Tongue (tissue), 2 donors: ENCODE data around the gene PLCH1. TPM values are rescaled to one million over a fixed set of nuclear protein-coding genes. Genes with fewer than 3 reads are reported as not detected.

Source experiments
- DNase-seq: peaks from one replicate; pipeline ENCODE4 v3.0.0-alpha.2; 2015
- total RNA-seq: library from RNA; depleted of rRNA; stranded (reverse); fragments of >200 nt; gene quantifications from one replicate; pipeline ENCODE4 v1.2.3, GENCODE V29; 2014

PLCH1 gene
- total RNA-seq, 1 donor from 2014 or later, result 3.1 TPM

- DNase-seq, result no peak
These were observed 282.2 kb downstream of the PLCH1 start for GRCh38 chr3:155462672-155463071.

- no peak for DNase-seq
These were observed 287.3 kb downstream of the PLCH1 start for GRCh38 chr3:155457591-155457990.

DNA sequence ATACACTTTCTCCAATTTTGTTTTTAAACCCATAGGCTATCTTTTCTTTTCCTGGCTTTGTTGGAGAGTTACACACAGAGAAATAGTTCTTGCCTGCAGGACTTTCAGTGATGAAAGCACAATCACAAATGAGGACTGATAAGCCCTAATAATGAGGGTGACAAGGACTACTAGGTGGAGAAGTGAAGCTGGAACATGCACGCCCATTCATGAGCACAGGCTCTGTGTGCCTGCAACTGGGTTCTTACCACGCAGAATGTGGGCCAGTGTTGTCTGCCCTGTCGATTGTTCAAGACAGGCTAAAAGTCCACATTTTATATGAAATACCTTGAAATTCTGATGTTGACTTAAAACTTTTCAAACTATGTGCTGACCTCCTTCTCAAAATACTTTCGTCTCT lies 289.1 kb downstream of the PLCH1 start:
- no peak for DNase-seq

GRCh38 chr3:155453512-155453911 lies 291.4 kb downstream of the PLCH1 start:
- DNase-seq, result no peak

GRCh38 chr3:155449613-155450267 lies 295.1 kb downstream of the PLCH1 start:
- peak; percentile 25 for DNase-seq

GRCh38 chr3:155448531-155448930 lies 296.3 kb downstream of the PLCH1 start:
- no peak for DNase-seq

GRCh38 chr3:155446366-155446765 lies 298.5 kb downstream of the PLCH1 start:
- DNase-seq, result no peak

DNA sequence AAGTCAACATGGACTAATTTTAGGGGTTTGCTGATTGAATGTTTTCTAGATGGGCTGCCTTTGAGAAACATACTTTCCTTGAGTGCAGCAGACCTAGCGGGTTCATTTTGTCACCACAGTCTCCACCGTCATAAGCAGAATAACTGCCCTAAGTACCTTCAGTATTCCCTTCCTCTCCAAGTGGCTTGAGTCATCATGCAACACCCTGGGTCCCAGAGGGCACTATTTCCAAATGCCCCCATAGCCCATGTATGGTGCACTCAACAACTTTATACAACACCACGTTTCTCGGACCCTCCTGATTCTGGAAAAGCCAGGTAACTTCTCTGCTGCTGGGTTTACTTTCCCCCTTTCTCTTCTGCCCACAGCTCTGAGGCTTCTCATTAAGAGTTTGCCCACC lies 300.1 kb downstream of the PLCH1 start:
- no peak for DNase-seq

- DNase-seq, result no peak
These were observed 301.1 kb downstream of the PLCH1 start for GRCh38 chr3:155443815-155444214.

- no peak for DNase-seq
These were observed 302.8 kb downstream of the PLCH1 start for GRCh38 chr3:155442072-155442471.

DNA sequence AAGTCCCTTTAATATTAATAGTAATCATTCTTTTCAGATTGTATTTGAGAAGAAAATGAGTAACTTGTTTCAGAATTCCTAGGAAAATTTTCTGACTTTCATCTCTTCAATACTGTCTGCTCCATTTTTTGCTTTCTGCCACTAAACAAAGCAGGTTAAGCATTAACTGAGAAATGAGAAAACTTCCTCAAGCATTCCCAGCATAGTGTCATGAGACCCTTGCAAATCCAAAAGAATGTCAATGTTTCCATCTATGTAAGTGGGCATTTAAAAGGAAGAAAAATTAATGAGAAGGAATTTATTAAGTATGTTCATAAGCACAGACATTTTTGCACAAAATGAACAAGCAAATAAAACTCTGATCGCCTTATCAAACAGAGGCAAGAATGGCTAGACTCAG lies 303.4 kb downstream of the PLCH1 start:
- DNase-seq, result no peak

GRCh38 chr3:155441026-155441425 lies 303.8 kb downstream of the PLCH1 start:
- DNase-seq, result no peak

DNA sequence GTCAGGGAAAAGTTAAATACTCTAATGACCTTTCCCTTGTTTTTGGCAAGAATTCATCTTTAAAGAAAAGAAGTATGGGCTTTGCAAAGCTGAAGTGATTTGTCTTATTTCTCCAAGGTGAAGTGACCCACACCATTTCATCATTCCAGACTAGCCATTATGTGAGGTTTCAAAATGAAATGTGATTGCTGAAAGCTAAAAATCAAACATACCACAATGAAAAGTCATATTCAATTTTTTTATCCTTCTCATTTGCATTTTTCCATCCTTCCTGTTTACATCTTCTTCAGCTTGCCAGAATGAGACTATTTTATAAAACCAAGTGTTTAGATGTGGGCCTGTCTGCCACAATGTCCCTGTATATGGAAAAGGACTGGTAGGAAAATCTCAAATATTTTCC lies 309.1 kb downstream of the PLCH1 start:
- DNase-seq, result no peak

DNA sequence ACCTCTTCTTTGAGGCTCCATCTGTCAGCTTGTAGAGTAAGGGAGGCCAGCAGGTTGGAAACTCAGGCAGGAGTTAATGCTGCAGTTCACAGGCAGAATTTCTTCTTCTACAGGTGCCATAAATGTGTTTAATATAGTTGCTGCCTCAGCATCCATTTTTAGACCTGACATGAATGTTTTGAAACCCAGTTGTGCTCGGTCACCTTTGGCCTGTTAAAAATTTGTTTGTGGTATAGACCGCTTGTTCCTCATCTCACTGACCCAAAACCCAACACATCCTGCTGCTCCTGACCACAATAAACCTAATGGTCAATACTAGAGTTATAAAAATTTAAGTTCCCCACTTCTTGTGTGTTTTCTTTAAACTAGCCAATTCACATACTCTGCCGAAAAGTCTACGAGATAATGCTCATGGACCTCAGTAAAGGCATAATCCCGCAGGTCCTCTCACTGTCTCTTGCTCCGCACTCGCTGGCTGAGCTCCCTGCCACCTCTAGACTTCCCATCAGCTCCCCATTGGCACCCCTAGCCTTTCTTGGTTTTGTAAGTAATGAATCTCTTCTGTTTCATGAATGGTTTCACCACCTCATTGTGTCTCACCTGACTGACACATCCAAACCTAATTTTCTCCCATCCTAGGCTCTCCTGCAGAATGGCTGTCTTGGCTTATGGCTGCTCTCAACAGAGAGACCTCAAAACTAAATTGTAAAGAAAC lies 312.9 kb downstream of the PLCH1 start:
- DNase-seq, result no peak

DNA sequence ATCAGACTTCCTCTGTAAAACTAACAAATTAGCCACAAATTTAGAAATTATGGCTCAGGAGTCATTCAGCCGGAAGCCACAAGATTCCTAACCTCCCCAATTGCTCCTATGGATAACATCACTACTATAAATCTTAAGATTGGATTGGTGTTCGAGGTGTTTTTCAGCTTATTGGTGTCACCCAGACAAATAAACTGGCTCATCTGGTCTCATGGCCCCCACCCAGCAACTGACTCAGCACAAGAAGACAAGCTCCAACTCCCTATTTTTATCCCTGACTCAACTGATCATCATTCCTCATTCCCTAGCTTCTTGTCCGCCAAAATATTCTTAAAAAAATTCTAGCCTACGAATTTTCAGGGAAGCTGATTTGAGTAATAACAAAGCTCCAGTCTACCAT lies 316.3 kb downstream of the PLCH1 start:
- DNase-seq, result no peak

- DNase-seq, result no peak
These were observed 318.2 kb downstream of the PLCH1 start for GRCh38 chr3:155426524-155427230.

GRCh38 chr3:155425396-155425795 lies 319.5 kb downstream of the PLCH1 start:
- DNase-seq, result peak; percentile 63

DNA sequence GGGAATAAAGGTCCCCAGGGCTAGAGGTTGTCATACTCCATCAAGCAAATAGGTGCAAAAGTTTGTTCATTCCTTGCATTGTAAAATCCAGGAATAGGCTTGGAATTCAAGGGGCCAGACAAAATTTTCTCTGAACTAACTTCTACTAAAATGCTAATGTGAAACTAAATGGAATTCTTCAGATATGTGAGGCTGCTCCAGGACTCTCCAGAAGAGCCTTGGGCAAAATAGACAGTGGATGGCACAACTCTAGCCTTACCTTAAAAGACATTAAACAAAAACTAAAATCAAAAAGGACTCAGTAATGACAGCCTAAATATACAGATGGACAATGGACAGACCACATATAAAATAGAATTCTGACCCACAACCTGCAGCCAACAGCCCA lies 320.6 kb downstream of the PLCH1 start:
- no peak for DNase-seq

- peak; percentile 77 for DNase-seq
These were observed 321.1 kb downstream of the PLCH1 start for GRCh38 chr3:155423526-155424322.

DNA sequence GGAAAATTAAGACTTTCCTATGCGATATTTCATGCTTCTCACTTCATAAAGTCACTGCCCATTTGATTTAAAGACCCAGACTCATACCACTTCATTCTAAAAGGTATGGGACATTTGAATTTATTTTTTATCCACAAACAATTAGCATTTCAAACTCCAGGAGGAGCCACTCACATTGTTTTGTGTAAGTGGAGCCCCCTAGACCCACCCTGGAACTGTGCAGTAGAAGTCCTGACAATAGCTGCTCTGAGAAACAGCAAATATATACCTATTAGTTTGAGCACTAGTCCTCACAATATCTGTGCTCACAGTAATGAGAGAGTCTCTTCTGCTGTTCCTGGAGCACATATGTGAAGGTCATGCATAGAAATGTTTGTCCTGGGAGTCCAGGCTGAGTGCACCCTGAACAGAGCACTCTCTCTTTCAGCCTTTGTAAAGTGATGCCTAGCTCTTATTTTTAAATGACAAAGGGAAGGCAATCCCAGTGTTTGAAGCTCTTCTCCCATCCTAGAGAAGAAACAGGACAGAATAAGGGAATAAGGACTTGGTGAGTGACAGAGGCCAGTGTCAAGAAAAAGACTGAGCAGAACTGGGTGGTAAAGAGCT lies 323.9 kb downstream of the PLCH1 start:
- peak; percentile 46 for DNase-seq

DNA sequence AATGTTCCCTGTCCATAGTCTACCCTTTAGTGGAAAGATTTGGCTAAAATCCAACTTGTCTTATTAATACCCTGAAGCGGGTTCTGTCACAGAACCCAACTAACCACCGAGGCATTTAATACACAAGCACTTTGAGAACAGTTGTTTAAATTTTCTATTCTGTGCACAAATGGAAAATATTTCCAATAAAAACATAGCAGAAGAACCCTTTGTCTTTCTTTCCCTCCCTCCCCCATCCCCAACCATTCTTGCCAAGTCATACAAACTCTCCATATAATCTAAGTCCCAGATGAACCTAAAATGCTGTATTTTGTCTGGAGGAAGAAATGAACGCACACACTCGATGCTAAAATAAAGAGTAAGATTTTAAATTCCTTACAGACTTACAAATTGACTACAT lies 324.5 kb downstream of the PLCH1 start:
- peak; percentile 63 for DNase-seq

DNA sequence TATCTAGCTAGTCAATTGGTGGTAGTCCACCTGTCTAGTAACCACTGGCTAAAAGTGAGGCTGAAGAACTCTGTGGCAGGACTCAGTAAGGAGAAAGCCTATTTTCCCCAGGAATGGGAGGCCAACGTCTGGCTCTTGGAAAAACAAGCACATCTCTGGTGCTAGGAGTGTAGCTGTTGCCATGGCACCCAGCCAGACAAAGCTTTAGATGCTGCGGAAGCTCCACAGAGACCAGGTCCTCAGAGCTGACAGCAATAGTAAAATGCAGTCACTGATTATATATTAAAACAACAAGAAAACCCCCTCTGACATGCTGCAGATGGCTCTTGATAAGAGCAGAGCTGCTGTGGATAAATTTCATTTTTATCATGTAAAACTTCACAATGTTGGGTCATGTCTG lies 326.5 kb downstream of the PLCH1 start:
- DNase-seq, result peak; percentile 85
